ENCODE results near the gene SNAP47. TPM values are rescaled to one million over a fixed set of nuclear protein-coding genes. Genes with fewer than 3 reads are reported as not detected.
"Not testable (repeated sequence)": the region's sequence is repeated elsewhere in the genome, so short reads cannot be mapped to it uniquely, and the experiment has no call there.

The SNAP47 gene
- total RNA-seq (2014; rRNA removed; shearing (Covaris generic)) (30.5 and 40.1 TPM in 2 replicates), polyA plus RNA-seq (2016; fragmentation: Nextera tagmentation; extraction: Ambion mirVana) (29.3 and 32.6 TPM in 2 replicates)

GRCh38 chr1:227734856-227735538 lies at the start of gene SNAP47, which contains the start of gene JMJD4:
Gene SNAP47, plus strand, starts transcription at chr1:227735435. Its CDS starts 12,302 bp downstream, at chr1:227747737.
Gene JMJD4, minus strand, starts transcription at chr1:227735302. Its CDS starts 29 bp downstream, at chr1:227735273.
- in situ Hi-C loops (cut with MboI): no loop called here

GRCh38 chr1:227685807-227686206 lies 49.4 kb upstream of the SNAP47 start:
- H3F3A ChIP-seq (ENCODE audit: insufficient read depth): no peaks in the 10 kb centered on the region
- no peaks in the 10 kb centered on the region for H3K79me2 ChIP-seq (ENCODE audit: insufficient read depth)
- DNase-seq: no peak
- peaks cover 4% of the 10 kb centered on the region for H3K9me3 ChIP-seq (ENCODE audit: low read depth)
- no peaks in the 10 kb centered on the region for H3K27me3 ChIP-seq (replicated peaks; ENCODE audit: insufficient read depth)
- H3K4me3 ChIP-seq: no peak overlapping the region
- no peak overlapping the region for H2AFZ ChIP-seq
- in situ Hi-C loops (cut with MboI): no loop called here
- no peaks in the 10 kb centered on the region for H3K36me3 ChIP-seq (ENCODE audit: low read depth)
- H3K9ac ChIP-seq: no peak overlapping the region
- TF ChIP-seq EZH2phosphoT487 (IDR thresholded peaks at IDR 0.05; ENCODE audit: insufficient read depth, low read depth) (no peak), EZH2 (IDR thresholded peaks at IDR 0.05; ENCODE audit: insufficient read depth, poor library complexity, severe bottlenecking) (no peak)
- 44 to 55% methylated on average over 8 of the region's 8 CpGs for WGBS, 2 experiments (ENCODE audit: low coverage in 1 of 2, low lambda C conversion rate in 2 of 2, missing lambda C conversion rate in 2 of 2)
- H3K4me2 ChIP-seq (ENCODE audit: unreplicated experiment): no peak overlapping the region
- H3K9me2 ChIP-seq (ENCODE audit: insufficient read depth): no peaks in the 10 kb centered on the region
- H3K27ac ChIP-seq: no peak overlapping the region
- no peaks in the 10 kb centered on the region for H3K4me1 ChIP-seq (ENCODE audit: insufficient read depth)
- H4K20me1 ChIP-seq (ENCODE audit: insufficient read depth): no peaks in the 10 kb centered on the region

More at GRCh38 chr1:227734856-227735538, at the start of gene SNAP47, which contains the start of gene JMJD4:
- Histone ChIP-seq H2AFZ (peak within 1 kb of the TSS; percentile 86), H3K27me3 (replicated peaks; ENCODE audit: insufficient read depth) (no peaks in the 10 kb centered on the region), H3F3A (ENCODE audit: insufficient read depth) (no peaks in the 10 kb centered on the region), H3K9me2 (ENCODE audit: insufficient read depth) (no peaks in the 10 kb centered on the region), H3K9ac (peak within 1 kb of the TSS; percentile 85), H3K36me3 (ENCODE audit: low read depth) (peaks cover 3% of the 10 kb centered on the region; the same call in 1 of the 2 replicates), H3K4me1 (ENCODE audit: insufficient read depth) (peaks cover 7% of the 10 kb centered on the region; the same call in 1 of the 2 replicates), H3K27ac (no peak within 1 kb of the TSS), H3K9me3 (ENCODE audit: low read depth) (no peaks in the 10 kb centered on the region), H3K79me2 (ENCODE audit: insufficient read depth) (peaks cover 70% of the 10 kb centered on the region), H3K4me3 (peak within 1 kb of the TSS; percentile 88), H3K4me2 (ENCODE audit: unreplicated experiment) (peak within 1 kb of the TSS; percentile 85), H4K20me1 (ENCODE audit: insufficient read depth) (no peaks in the 10 kb centered on the region)
- peak; percentile 96 for DNase-seq
- WGBS, 2 experiments (ENCODE audit: low coverage in 1 of 2, low lambda C conversion rate in 2 of 2, missing lambda C conversion rate in 2 of 2): 1 to 2% methylated on average over 58 to 78 of the region's 83 CpGs
- no peak for TF ChIP-seq EZH2phosphoT487 (IDR thresholded peaks at IDR 0.05; ENCODE audit: insufficient read depth, low read depth)
- TF ChIP-seq EZH2 (IDR thresholded peaks at IDR 0.05; ENCODE audit: insufficient read depth, poor library complexity, severe bottlenecking): no peak

- no peaks in the 10 kb centered on the region for H3K79me2 ChIP-seq (ENCODE audit: insufficient read depth)
- WGBS, 2 experiments (ENCODE audit: low coverage in 1 of 2, low lambda C conversion rate in 2 of 2, missing lambda C conversion rate in 2 of 2): 37 to 40% methylated on average over 3 of the region's 3 CpGs
- H3K4me3 ChIP-seq: no peak overlapping the region
- no peaks in the 10 kb centered on the region for H3K36me3 ChIP-seq (ENCODE audit: low read depth)
- no peaks in the 10 kb centered on the region for H3K9me3 ChIP-seq (ENCODE audit: low read depth)
- no peak for DNase-seq
- in situ Hi-C loops (cut with MboI): no loop called here
- H3K4me1 ChIP-seq (ENCODE audit: insufficient read depth): no peaks in the 10 kb centered on the region
- TF ChIP-seq EZH2phosphoT487 (IDR thresholded peaks at IDR 0.05; ENCODE audit: insufficient read depth, low read depth): no peak
- TF ChIP-seq EZH2 (IDR thresholded peaks at IDR 0.05; ENCODE audit: insufficient read depth, poor library complexity, severe bottlenecking): no peak
- no peaks in the 10 kb centered on the region for H3K9me2 ChIP-seq (ENCODE audit: insufficient read depth)
- H4K20me1 ChIP-seq (ENCODE audit: insufficient read depth): no peaks in the 10 kb centered on the region
- no peaks in the 10 kb centered on the region for H3K27me3 ChIP-seq (replicated peaks; ENCODE audit: insufficient read depth)
- no peak overlapping the region for H3K4me2 ChIP-seq (ENCODE audit: unreplicated experiment)
- H3F3A ChIP-seq (ENCODE audit: insufficient read depth): no peaks in the 10 kb centered on the region
- no peak overlapping the region for H3K27ac ChIP-seq
- no peak overlapping the region for H3K9ac ChIP-seq
- H2AFZ ChIP-seq: no peak overlapping the region
These were observed 37.8 kb upstream of the SNAP47 start for GRCh38 chr1:227697321-227697864.

- H3K9me2 ChIP-seq (ENCODE audit: insufficient read depth); in situ Hi-C loops (cut with MboI): not testable (repeated sequence)
These were observed 33.6 kb upstream of the SNAP47 start for GRCh38 chr1:227701631-227702030.

More at GRCh38 chr1:227701631-227702030, 33.6 kb upstream of the SNAP47 start:
- H3K4me3 ChIP-seq; H3F3A ChIP-seq (ENCODE audit: insufficient read depth); H3K27me3 ChIP-seq (replicated peaks; ENCODE audit: insufficient read depth); H3K4me1 ChIP-seq (ENCODE audit: insufficient read depth); H3K4me2 ChIP-seq (ENCODE audit: unreplicated experiment); H3K9me3 ChIP-seq (ENCODE audit: low read depth); H3K27ac ChIP-seq; H2AFZ ChIP-seq; H3K36me3 ChIP-seq (ENCODE audit: low read depth); DNase-seq; H4K20me1 ChIP-seq (ENCODE audit: insufficient read depth); H3K79me2 ChIP-seq (ENCODE audit: insufficient read depth); H3K9ac ChIP-seq: not testable (repeated sequence)
- WGBS, 2 experiments (ENCODE audit: low coverage in 1 of 2, low lambda C conversion rate in 2 of 2, missing lambda C conversion rate in 2 of 2): 10 to 20% methylated on average over 1 of the region's 1 CpG

Measured in GM23248 (cell line).